HG02623 (cell line): ENCODE results near the gene CCNDBP1.
"Not testable (repeated sequence)": the region's sequence is repeated elsewhere in the genome, so short reads cannot be mapped to it uniquely, and the experiment has no call there.

Experiments used
- ATAC-seq: cut with Tn5 transposase; IDR thresholded peaks from one replicate; pipeline ENCODE4 v1.9.1; 2021; ENCODE audit warnings: moderate library complexity; ENCODE audit not compliant: unreplicated experiment

CCNDBP1 gene

DNA sequence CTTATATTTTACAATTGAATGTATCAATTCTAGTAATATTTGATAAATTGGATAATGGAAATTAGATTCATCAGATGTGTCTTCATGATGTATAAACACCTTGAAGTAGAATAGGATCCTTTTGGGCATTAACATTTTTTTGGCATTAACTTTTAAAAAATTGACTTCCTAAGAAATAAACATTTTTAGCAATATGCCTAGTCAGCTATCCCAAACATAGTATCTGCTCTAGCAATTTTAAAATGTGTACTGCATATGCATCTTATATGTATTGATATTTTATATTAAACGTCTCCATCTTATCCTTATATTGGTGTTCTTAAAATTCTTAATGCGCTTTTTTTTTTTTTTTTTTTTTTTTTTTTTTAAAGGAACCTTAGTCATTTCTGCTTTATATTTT is 8.5 kb downstream of the CCNDBP1 start:
- no peak for ATAC-seq

DNA sequence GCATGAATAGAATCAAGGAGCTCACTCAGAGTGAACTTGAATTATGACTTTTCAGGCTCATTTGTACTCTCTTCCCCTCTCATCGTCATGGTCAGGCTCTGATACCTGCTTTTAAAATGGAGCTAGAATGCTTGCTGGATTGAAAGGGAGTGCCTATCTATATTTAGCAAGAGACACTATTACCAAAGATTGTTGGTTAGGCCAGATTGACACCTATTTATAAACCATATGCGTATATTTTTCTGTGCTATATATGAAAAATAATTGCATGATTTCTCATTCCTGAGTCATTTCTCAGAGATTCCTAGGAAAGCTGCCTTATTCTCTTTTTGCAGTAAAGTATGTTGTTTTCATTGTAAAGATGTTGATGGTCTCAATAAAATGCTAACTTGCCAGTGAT is 9.6 kb downstream of the CCNDBP1 start:
- no peak for ATAC-seq

DNA sequence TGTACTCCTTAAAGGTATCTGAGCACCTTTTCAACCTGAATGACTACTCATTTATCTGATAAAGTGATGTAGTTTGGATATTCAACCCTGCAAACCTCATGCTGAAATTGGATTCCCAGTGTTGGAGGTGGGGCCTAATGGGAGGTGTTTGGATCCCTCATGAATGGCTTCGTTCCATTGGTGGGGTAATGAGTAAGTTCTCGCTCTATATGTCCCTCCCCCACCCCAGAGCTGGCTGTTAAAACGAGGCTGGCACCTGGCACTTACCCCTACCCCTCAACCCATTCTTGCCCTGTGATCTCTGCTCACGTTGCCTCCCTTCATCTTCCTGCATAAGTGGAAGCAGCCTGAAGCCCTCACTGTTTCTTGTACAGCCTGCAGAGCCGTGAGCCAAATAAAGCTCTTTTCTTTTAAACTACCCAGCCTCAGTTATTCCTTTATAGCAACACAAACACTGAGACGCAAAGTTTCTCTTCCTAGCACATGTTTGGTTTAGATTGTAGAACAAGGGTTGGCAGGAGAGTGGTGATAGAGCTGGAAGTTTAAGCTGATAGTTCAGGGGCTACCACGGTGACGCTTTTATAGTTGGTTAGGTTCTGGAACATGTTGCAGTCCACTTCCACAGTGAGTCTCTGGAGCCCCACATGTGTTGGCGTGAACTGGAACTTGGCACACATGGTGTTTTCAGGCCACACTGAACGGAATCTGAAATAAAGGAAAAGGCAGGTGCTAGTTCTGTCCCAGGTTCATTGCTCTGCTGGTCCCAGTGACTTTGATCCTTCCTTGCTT is 11.8 kb downstream of the CCNDBP1 start:
- no peak for ATAC-seq

DNA sequence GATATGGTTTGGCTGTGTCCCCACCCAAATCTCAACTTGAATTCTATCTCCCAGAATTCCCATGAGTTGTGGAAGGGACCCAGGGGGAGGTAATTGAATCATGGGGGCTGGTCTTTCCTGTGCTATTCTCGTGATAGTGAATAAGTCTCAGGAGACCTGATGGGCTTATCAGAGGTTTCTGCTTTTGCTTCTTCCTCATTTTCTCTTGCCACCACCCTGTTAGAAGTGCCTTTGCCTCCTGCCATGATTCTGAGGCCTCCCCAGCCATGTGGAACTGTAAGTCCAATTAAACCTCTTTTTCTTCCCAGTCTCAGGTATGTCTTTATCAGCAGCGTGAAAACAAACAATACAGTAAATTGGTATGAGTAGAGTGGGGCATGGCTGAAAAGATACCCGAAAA is 12.6 kb downstream of the CCNDBP1 start:
- ATAC-seq = not testable (repeated sequence)

DNA sequence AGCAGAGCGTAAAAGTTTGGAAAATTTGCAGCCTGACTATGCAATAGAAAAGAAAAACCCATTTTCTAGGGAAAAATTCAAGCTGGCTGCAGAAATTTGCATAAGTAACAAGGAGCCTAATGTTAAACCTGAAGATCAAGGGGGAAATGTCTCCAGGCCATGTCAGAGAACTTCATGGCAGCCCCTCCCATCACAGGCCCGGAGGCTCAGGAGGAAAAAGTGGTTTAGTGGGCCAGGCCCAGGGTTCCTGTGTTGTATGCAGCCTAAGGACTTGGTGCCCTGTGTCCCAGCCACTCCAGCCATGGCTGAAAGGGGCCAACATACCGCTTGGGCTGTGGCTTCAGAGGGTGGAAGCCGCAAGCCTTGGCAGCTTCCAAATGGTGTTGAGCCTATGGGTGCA is 13.4 kb downstream of the CCNDBP1 start:
- not testable (repeated sequence) for ATAC-seq

DNA sequence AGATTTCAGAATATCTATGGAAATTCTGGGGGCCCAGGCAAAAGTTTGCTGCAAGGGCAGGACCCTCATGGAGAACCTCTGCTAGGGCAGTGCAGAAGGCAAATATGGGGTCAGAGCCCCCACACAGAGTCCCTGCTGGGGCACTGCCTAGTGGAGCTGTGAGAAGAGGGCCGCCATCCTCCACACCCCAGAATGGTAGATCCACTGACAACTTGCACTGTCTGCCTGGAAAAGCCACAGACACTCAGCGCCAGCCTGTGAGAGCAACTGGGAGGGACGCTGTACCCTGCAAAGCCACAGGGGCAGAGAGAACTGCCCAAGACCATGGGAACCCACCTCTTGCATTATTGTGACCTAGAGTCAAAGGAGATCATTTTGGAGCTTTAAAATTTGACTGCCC is 13.8 kb downstream of the CCNDBP1 start:
- ATAC-seq = no peak

DNA sequence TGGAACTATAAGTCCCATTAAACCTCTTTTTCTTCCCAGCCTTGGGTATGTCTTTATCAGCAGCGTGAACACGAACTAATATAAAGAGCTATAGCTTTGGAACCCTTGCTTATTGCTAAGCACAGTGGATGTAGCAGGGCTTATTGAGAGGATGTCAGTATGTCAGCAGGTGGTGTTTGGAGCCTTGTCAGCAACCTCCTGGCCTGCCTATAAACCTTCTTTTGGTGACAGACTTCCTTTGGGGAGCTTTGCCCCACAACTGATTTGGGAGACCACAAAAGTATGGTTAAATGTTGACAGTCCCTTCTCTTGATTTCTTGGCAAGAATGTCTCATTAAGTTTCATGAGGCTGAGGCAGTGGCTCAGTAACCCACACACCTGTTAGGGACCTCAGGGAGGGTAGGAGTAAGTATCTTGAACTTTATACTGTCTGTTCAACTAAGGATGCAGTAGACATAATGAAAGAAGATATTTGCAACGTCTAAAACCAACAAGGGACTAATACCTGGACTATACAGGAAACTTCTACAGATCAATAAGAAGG is 14.8 kb downstream of the CCNDBP1 start:
- ATAC-seq = no peak

DNA sequence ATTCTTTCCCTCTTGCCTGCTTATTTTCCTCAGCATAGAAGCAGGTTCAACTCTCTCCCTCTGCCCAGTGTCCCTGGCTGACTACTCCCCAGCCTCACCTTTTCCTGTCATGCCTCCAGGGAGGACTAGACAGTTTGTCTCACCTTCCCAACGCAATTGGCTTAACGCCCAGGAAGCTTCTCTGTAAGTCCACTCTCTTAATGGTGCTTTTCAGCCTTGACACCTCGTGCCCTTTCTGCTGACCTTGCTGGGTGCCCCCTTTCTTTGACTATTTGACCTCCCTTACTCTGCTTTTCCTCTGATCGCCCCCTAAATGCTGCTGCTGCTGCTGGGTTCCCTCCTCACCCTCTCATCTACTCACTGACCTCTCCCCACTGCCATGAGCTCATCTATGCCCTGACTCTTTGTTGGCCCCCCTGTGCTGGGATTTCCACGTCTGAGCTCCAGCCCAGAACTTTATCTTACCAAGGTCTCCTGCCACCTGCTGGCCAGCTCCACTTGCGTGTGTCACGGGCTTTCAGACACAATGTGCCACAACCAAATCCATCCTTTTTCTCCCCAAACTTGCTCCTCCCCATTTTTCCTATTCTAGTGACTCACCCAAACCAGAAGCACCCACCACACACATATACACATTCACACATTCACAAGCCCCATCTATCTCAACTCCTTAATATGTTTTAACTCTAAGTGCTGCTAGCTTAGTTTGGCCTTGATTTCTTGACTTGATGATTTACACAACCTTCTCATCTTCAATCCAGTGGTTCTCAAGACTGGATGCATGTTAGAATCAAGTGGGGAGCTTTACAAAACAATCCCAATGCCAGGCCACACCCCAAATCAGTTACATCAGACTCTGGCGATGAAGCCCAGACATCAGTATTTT is 19.1 kb downstream of the CCNDBP1 start:
- ATAC-seq = no peak

DNA sequence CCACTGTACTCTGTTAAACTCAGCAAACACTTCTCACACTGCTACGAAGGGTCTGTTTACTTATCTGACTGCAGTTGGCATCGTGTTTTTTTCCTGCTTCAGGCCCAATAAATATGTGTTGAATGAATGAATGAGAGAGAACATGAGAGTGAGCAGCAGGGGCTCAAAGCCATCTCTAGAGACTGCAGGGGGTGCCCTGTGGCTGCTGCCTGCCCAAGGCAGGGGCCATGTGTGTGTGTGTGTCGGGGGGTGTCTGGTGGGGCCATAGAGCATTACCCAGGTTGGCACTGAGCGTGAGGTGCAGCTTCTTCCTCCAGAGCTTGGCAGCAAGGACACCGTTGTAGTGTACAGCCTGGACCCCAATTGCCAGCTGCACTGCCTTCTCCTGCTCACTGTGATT is 20.9 kb downstream of the CCNDBP1 start:
- no peak for ATAC-seq

DNA sequence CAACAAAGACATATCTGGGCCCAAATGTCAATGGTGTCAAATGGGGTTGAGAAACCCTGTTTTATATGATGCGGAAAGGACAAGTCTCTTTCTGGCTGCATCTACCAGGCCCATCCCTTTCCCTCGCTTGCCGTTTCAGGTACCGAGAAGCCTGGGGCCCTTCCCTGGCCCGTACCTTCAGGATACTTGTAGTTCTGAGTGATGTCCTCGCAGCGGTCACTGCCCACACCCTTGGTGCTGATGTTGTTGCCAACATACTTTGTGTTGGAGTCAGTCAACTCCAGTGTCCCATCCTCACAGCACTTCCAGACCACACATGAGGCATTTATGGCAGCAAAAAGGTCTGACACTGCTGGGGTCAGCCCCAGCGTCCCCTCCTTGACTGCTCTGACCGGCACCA is 21.8 kb downstream of the CCNDBP1 start:
- no peak for ATAC-seq

DNA sequence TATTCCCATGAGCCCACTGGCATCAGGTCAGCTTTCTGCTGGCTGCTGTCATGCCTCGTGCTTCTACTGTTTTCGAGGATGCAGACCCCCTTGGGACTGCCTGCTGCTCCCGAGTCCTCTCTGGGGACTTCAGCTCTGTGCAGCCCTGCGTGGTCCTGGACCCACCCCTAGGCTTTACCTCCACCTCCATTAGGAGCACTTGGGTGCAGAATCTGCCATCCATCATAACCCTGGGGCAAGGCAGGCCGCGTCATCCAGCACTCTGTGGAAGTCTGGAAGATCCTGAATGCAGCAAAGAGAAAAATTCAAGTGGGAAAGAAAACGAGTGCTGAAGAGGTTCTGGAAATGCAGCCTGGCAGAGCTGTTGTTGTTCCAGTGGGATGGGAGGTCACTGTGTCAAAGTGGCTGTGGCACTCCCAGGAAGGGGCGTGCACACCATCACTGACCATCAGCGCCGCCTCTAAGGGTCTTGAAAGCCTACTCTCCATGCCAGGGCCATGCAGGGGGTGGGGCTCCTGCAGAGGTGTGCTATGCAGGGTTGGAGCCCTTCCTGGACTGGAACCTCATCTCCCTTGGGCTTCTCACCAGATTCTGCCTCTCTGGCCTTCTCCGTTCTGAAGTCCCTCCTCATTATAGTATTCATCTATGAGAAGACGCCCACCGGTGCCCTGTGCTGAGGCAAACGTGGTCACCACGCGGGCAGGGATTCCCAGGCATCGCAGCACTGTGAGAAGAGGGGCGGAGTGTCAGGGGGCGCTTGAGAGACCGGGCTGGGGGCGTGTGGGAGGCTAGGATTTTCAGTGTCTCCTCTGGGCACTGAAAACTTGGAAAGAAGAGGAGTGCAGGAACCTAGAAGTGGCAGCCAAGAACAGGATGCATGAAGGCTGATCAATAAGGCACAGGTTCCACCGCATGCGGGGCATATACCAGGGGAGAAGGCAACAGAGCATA is 23.1 kb downstream of the CCNDBP1 start:
- no peak for ATAC-seq

DNA sequence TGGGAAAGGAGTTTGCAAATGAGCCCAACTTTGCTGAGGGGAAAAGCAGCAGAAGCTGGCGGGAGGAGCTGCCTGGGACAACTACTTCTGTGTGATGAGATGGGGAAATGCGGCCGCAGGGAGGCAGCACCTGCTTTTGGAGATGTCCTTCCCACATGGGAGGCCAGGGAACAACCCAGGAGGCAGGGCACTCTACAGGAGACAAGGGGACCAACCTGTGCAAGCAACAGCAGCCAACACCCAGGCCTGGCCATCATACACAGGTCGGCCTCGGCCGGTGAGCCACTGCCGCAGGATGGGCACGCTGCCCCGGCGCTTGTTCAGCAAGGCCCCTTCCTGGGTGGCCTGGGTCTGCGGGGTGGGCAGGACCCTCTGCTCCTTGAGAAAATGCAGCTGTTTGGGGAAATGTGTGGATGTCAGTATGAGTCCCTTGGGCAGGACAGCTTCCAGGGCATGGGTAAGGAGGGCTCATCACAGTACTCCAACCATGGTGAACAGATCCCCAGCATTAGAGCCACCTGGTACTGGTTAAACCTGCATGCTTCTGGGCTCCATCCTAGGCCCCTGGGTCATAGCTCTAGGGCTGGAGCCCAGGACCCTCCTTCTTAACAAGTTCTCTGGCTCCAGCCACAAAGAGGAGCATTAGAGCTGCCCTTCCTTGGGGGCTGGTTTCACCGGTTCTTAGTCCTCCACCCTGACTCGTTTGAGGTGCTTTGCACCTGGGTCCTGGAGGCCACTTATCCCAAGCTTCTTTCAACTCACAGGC is 24.0 kb downstream of the CCNDBP1 start:
- no peak for ATAC-seq

DNA sequence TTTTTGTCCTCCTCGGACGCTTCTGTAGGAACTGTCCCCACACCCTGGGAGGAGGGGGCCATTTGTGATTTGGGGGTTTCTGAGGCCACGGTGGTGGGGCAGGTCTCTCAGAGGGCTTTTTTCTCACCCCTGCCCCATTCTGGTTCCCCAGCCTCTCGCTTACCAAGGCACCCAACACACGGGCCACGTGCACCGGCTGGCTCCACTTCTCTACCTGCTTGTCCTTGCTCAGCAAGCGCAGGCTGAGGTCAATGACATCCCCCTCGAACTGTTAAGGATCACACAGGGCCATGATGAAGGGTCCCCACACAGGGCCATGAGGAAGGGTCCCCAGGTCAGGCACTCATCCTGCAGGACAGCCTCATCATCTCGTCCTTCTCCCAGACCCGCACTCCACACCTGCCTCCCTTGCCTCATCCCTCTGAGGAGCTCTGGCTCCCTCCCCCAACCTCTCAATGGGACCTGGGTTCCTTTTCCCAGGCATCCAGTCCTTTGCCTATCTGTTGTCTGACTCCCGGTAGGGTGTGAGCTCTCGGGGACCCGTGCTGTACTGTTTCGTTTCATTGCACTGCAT is 25.1 kb downstream of the CCNDBP1 start:
- ATAC-seq = no peak

DNA sequence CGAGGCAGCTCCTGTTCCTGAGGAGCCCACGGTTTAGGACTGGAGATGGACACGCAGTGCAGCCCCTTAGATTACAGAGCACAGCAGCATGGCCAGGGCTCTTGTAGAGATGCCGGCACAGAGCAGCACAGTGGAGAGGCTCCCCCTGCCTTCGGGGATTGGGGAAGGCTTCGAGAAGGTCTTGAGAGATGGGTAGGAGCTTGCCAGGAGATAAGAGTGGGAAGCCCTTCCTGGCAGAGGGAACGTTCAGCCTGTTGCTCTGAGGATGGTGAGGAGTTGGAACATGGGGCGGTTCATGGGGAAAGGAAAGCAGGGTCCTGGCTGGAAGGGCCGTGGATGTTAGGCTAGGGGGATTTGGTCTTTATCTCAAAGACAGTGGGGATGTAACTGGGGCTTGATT is 25.6 kb downstream of the CCNDBP1 start:
- ATAC-seq = no peak

DNA sequence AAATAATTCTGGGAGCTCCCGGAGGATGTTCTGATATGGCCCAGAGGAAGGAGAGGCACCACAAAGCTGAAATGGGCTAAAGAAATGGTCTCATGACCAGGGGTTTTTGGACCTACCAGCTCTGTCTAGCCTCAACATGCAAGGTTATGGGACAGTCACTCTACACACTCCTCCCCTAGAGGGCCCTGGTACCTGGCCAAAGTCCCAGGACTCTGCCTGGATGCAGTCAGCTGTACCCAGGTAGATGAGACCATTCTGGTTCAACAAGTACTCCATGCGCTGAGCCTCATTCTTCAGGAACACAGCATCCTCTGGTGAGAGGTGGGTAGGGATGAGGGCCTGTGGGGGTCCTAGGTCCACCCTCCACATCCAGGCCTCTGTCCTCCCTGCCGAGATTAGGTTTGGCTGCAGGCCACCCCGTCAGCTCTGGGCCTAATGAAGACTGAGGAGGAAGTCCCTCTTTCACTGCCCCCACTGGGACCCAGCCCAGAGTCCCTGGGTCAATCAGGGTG is 26.1 kb downstream of the CCNDBP1 start:
- ATAC-seq = no peak

DNA sequence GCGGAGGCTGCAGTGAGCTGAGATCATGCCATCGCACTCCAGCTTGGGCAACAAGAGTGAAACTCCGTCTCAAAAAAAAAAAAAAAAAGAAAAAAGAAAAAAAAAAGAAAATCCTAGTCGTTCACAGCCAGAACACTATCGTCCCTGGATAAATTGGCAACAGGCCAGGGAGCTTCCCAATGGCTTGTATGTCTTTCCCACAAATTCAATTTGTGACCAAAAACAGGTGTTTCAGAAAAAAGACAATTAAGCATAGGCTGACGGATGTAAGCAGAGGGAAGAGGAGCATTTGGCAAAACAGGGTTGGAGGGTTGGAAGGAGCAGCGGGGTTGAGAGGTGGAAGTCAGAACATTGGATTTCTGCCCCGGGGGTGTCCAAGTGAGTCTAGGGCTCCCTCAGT is 27.1 kb downstream of the CCNDBP1 start:
- ATAC-seq = no peak

DNA sequence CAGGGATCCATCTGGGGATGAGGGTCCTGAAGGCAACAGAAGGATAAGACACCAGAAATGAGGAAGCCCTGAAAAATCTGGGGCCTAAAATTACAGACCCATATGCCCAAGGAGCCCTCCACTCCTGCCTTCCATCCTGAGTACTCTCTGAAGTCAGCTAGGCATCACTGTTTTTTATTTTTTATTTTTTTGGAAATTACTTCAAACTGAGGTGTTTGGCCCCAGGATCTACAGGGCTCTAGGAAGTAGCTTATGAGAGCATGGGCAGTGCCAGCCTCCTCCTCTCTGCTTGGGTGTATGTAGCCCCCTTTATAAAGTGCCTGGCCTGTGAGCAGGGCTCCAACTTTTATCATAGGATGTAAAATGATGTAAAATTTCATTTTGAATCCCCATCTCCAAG is 27.7 kb downstream of the CCNDBP1 start:
- ATAC-seq = no peak

DNA sequence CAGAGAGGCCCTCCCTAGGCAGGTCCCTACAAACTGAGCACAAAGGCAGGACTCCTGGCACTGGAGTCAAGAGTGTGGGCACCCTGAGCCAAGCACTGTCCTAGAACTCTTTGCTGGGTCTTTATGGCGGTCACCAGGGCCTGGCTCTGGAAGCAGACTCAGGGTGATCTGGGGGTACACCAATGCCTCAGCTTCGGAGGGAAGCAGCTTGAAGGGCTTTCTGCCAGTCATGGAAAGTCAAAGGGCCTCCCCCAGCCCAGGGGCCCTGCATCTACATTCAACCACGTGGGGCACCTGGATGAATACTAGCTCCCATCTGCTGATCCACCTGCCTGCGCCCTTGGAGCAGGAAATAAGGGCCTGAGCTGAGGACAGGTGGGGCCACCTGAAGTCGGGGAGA is 28.3 kb downstream of the CCNDBP1 start:
- ATAC-seq = no peak

DNA sequence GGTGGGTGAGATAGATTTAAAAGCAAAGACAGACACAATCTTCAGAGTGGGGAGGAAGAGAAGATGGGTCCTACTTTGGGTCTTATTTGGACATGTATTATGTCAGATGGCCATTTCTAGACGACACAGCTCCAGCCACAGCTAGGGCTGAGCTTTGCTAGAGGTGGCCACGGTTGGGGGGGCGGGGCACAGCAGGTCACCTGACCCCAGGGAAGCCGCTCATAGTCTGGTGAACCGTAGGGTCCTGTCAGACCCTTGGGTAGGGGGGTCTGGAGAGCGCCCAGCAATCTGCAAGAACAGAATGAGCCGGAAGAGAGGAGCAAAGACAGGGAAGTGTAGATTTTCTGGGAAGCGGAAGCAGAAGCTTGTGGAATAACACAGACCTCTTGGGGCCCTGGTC is 29.0 kb downstream of the CCNDBP1 start:
- no peak for ATAC-seq
